ENCODE results near the gene AP3B1.

- TF ChIP-seq CTCF (IDR thresholded peaks at IDR 0.05; ENCODE audit: poor library complexity) (no peak), EZH2 (IDR thresholded peaks at IDR 0.05; ENCODE audit: borderline replicate concordance) (no peak)
Measured at GRCh38 chr5:78025540-78025939, 269.0 kb downstream of the AP3B1 start.
